Motor neuron (in vitro differentiated cells): ENCODE results near the gene EXT2. TPM values are rescaled to one million over a fixed set of nuclear protein-coding genes. Genes with fewer than 3 reads are reported as not detected.
A peak's percentile ranks its signal among the peaks of the same experiment; 100 is the strongest.

Source experiments
- ATAC-seq, 8 experiments: fragments of 200-7000 bp; cut with Tn5 transposase; replicated peaks in 6 of 8; 2 replicates each; pipeline ENCODE4 v1.8.0; 2021; ENCODE audit warnings: mild to moderate bottlenecking in 8 of 8, moderate library complexity in 8 of 8
- H3K27ac ChIP-seq, 2 donors: fragments of 250-450 bp; sonication (Bioruptor Pico); 2 replicates each; pipeline ENCODE4 v1.9.0; 2021; ENCODE audit warnings: antibody characterized with exemption in 2 of 2, mild to moderate bottlenecking in 2 of 2, moderate library complexity in 1 of 2
- H3K4me1 ChIP-seq, 2 donors: fragments of 250-450 bp; sonication (Bioruptor Pico); replicated peaks in 1 of 2; 2 replicates each; pipeline ENCODE4 v1.6.1; 2021; ENCODE audit warnings: antibody characterized with exemption in 2 of 2, mild to moderate bottlenecking in 2 of 2, moderate library complexity in 1 of 2
- H3K4me3 ChIP-seq, 5 donors: fragments of 250-450 bp; sonication (Bioruptor Pico); 2 replicates each; pipeline ENCODE4 v1.9.0; 2021; ENCODE audit warnings: antibody characterized with exemption in 5 of 5, mild to moderate bottlenecking in 5 of 5, moderate library complexity in 4 of 5
- WGBS, 10 experiments: fragments of 450-650 bp; shearing (Covaris generic); methylation state at CpG; one replicate each; pipeline ENCODE4 v1.0.0; 2022; 5-methylcytosine and 5-hydroxymethylcytosine counted together
- in situ Hi-C, 9 experiments: fragments of 400-800 bp; cut with MboI; loops; one replicate each; pipeline ENCODE4 v1.15.0; 2021; ENCODE audit warnings: low sequenced_read_pairs in 9 of 9, low pct_unique_long_range_greater_than_20kb in 2 of 9; ENCODE audit not compliant: unreplicated experiment in 9 of 9
- total RNA-seq, 8 experiments: library from RNA; unstranded; fragments of 300-600 nt; gene quantifications; 2 replicates each; pipeline versions ENCODE4 v1.2.3 to v1.2.4, GENCODE V29; 2022

The EXT2 gene
- total RNA-seq, 8 experiments from 2014 or later = 29.3 to 96.9 (median 48.8) TPM

GRCh38 chr11:44246726-44247125 is 151.2 kb downstream of the EXT2 start:
- H3K27ac ChIP-seq = no peak overlapping the region
- no peak overlapping the region for H3K4me3 ChIP-seq
- in situ Hi-C loops = no loop called here
- 0 to 100% (median 60%) methylated on average over 1 to 3 of the region's 4 CpGs; no CpG with 5 or more reads in 2 of the 10 experiments for WGBS, 10 experiments
- peaks cover 0 to 8% of the 10 kb centered on the region in 2 donors for H3K4me1 ChIP-seq
- peak in 3 of 8 experiments; percentile 89 to 92 (median 91) for ATAC-seq

GRCh38 chr11:44247508-44247907 is 152.0 kb downstream of the EXT2 start:
- no peak overlapping the region for H3K27ac ChIP-seq
- 38 to 100% (median 78%) methylated on average over 1 to 5 of the region's 6 CpGs; no CpG with 5 or more reads in 3 of the 10 experiments for WGBS, 10 experiments
- peaks cover 0 to 8% of the 10 kb centered on the region in 2 donors for H3K4me1 ChIP-seq
- no peak for ATAC-seq
- H3K4me3 ChIP-seq = no peak overlapping the region
- in situ Hi-C loops = no loop called here

GRCh38 chr11:44248109-44248508 is 152.6 kb downstream of the EXT2 start:
- in situ Hi-C loops = no loop called here
- H3K4me3 ChIP-seq = no peak overlapping the region
- ATAC-seq = no peak
- WGBS, 10 experiments = 80 to 100% (median 93%) methylated on average over 1 to 2 of the region's 2 CpGs; no CpG with 5 or more reads in 5 of the 10 experiments
- no peak overlapping the region for H3K27ac ChIP-seq
- peaks cover 0 to 7% of the 10 kb centered on the region in 2 donors for H3K4me1 ChIP-seq

GRCh38 chr11:44250421-44250820 is 154.9 kb downstream of the EXT2 start:
- no peak overlapping the region for H3K27ac ChIP-seq
- H3K4me1 ChIP-seq = no peaks in the 10 kb centered on the region
- ATAC-seq = no peak
- in situ Hi-C loops = no loop called here
- H3K4me3 ChIP-seq = no peak overlapping the region
- WGBS, 10 experiments = 73 to 100% (median 100%) methylated on average over 1 to 4 of the region's 6 CpGs; no CpG with 5 or more reads in 2 of the 10 experiments

- no peaks in the 10 kb centered on the region for H3K4me1 ChIP-seq
- WGBS, 10 experiments = 83 to 100% (median 98%) methylated on average over 1 to 2 of the region's 2 CpGs
- in situ Hi-C loops = no loop called here
- H3K27ac ChIP-seq = no peak overlapping the region
- no peak for ATAC-seq
- H3K4me3 ChIP-seq = no peak overlapping the region
These were observed 157.6 kb downstream of the EXT2 start for GRCh38 chr11:44252999-44253602.

GRCh38 chr11:44255406-44256071 is 160.1 kb downstream of the EXT2 start:
- in situ Hi-C loops = no loop called here
- no peak for ATAC-seq
- 69 to 92% (median 77%) methylated on average over 1 to 6 of the region's 6 CpGs for WGBS, 10 experiments
- H3K4me1 ChIP-seq = no peaks in the 10 kb centered on the region
- no peak overlapping the region for H3K4me3 ChIP-seq
- H3K27ac ChIP-seq = no peak overlapping the region

- in situ Hi-C loops = no loop called here
- H3K27ac ChIP-seq = no peak overlapping the region
- H3K4me1 ChIP-seq = no peaks in the 10 kb centered on the region
- H3K4me3 ChIP-seq = no peak overlapping the region
- 33 to 94% (median 79%) methylated on average over 1 to 2 of the region's 4 CpGs; no CpG with 5 or more reads in 3 of the 10 experiments for WGBS, 10 experiments
- ATAC-seq = no peak
These were observed 161.3 kb downstream of the EXT2 start for GRCh38 chr11:44256673-44257291.

GRCh38 chr11:44257338-44258189 is 162.1 kb downstream of the EXT2 start:
- 83 to 100% (median 91%) methylated on average over 1 to 4 of the region's 8 CpGs; no CpG with 5 or more reads in 2 of the 10 experiments for WGBS, 10 experiments
- Histone ChIP-seq H3K27ac (no peak overlapping the region), H3K4me1 (no peaks in the 10 kb centered on the region), H3K4me3 (no peak overlapping the region)
- in situ Hi-C loops = no loop called here
- no peak for ATAC-seq

GRCh38 chr11:44258190-44258489 is 162.7 kb downstream of the EXT2 start:
- 46 to 93% (median 60%) methylated on average over 2 to 3 of the region's 5 CpGs; no CpG with 5 or more reads in 6 of the 10 experiments for WGBS, 10 experiments
- Histone ChIP-seq H3K4me3 (no peak overlapping the region), H3K4me1 (no peaks in the 10 kb centered on the region), H3K27ac (no peak overlapping the region)
- ATAC-seq = peak in 2 of 8 experiments; percentile 43 to 58
- in situ Hi-C loops = no loop called here

GRCh38 chr11:44258839-44259420 is 163.5 kb downstream of the EXT2 start:
- Histone ChIP-seq H3K4me3 (no peak overlapping the region), H3K4me1 (no peaks in the 10 kb centered on the region), H3K27ac (no peak overlapping the region)
- 40 to 100% (median 100%) methylated on average over 1 to 4 of the region's 5 CpGs; no CpG with 5 or more reads in 4 of the 10 experiments for WGBS, 10 experiments
- in situ Hi-C loops = no loop called here
- peak in 2 of 8 experiments; percentile 26 to 47 for ATAC-seq

- Histone ChIP-seq H3K4me3 (no peak overlapping the region), H3K27ac (no peak overlapping the region), H3K4me1 (peaks cover 0 to 4% of the 10 kb centered on the region in 2 donors)
- no peak for ATAC-seq
- 0 to 100% (median 79%) methylated on average over 1 to 3 of the region's 4 CpGs; no CpG with 5 or more reads in 5 of the 10 experiments for WGBS, 10 experiments
- in situ Hi-C loops = no loop called here
These were observed 164.6 kb downstream of the EXT2 start for GRCh38 chr11:44260081-44260480.

- in situ Hi-C loops = no loop called here
- Histone ChIP-seq H3K4me1 (peaks cover 0 to 4% of the 10 kb centered on the region in 2 donors), H3K4me3 (no peak overlapping the region), H3K27ac (no peak overlapping the region)
- no peak for ATAC-seq
- 50 to 100% (median 75%) methylated on average over 1 to 9 of the region's 14 CpGs; no CpG with 5 or more reads in 3 of the 10 experiments for WGBS, 10 experiments
These were observed 166.5 kb downstream of the EXT2 start for GRCh38 chr11:44261800-44262591.
